IPS-18a (cell line): ENCODE data around the gene AKAP5.
A peak's percentile ranks its signal among the peaks of the same experiment; 100 is the strongest.

ENCODE experiments used
- H3K27ac ChIP-seq: one replicate; pipeline ENCODE4 v1.5.1; 2013; ENCODE audit warnings: low read length
- H3K27me3 ChIP-seq: one replicate; pipeline ENCODE4 v1.6.1; 2013; ENCODE audit warnings: mild to moderate bottlenecking, low read length; ENCODE audit not compliant: control insufficient read depth, insufficient read depth
- H3K36me3 ChIP-seq: one replicate; pipeline ENCODE4 v1.6.1; 2013; ENCODE audit warnings: low read depth, low read length; ENCODE audit not compliant: control insufficient read depth
- H3K4me1 ChIP-seq: one replicate; pipeline ENCODE4 v1.6.1; 2013; ENCODE audit warnings: low read depth, low read length; ENCODE audit not compliant: control insufficient read depth
- H3K4me3 ChIP-seq: one replicate; pipeline ENCODE4 v1.5.1; 2013; ENCODE audit warnings: low read length
- H3K9ac ChIP-seq: one replicate; pipeline ENCODE4 v1.6.1; 2013; ENCODE audit warnings: mild to moderate bottlenecking, low read length, moderate library complexity
- H3K9me3 ChIP-seq: one replicate; pipeline ENCODE4 v1.6.1; 2013; ENCODE audit warnings: low read depth, low read length; ENCODE audit not compliant: control insufficient read depth

Gene AKAP5

DNA sequence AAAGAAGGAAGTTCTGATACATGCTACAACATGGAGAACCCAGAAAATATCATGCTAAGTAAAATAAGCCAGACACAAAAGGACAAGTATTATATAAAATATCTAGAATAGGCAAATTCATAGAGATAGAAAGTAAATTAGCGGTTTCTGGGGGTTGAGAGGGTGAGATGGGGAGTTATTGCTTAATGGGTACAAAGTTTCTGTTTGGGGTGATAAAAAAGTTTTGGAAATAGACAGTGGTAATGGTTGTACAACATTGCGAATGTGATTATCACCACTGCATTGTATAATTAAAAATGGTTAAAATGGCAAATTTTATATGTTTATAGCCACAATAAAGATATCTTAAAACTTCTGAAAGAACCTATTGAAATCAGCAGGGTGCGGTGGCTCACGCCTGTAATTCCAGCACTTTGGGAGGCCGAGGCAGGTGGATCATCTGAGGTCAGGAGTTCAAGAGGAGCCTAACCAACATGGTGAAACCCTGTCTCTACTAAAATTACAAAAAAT is 23.3 kb downstream of the AKAP5 start:
- Histone ChIP-seq H3K9me3 (no peaks in the 10 kb centered on the region), H3K27me3 (no peaks in the 10 kb centered on the region), H3K4me3 (no peak overlapping the region), H3K27ac (no peak overlapping the region), H3K4me1 (no peaks in the 10 kb centered on the region), H3K36me3 (peaks cover 19% of the 10 kb centered on the region), H3K9ac (no peak overlapping the region)

- Histone ChIP-seq H3K9me3 (no peaks in the 10 kb centered on the region), H3K4me1 (no peaks in the 10 kb centered on the region), H3K27ac (no peak overlapping the region), H3K36me3 (peaks cover 25% of the 10 kb centered on the region), H3K9ac (no peak overlapping the region), H3K27me3 (no peaks in the 10 kb centered on the region), H3K4me3 (no peak overlapping the region)
These were observed 26.3 kb downstream of the AKAP5 start for GRCh38 chr14:64491637-64492036.

GRCh38 chr14:64493455-64493854 is 28.2 kb downstream of the AKAP5 start:
- no peak overlapping the region for H3K9ac ChIP-seq
- no peaks in the 10 kb centered on the region for H3K9me3 ChIP-seq
- no peak overlapping the region for H3K27ac ChIP-seq
- H3K27me3 ChIP-seq, result no peaks in the 10 kb centered on the region
- peaks cover 12% of the 10 kb centered on the region for H3K36me3 ChIP-seq
- H3K4me1 ChIP-seq, result no peaks in the 10 kb centered on the region
- no peak overlapping the region for H3K4me3 ChIP-seq

DNA sequence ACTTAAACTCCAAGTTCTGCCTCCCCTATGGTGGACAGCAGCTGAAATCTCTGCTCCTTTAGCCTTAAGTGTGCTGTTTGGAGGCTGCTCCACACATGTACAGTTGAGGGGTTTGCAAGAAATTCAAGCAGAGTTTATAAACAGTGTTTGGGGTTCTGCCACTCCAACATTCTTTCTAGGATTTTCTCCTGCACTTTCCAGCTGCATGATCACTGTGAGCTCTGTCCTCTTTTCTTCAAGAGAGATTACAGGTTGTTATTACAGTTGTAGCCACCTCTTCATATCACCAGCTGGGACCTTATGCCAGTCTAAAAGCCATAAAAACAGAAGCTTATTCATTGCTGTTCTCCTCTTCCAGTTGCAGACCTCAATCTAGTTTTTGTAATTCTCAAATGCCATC is 30.0 kb downstream of the AKAP5 start:
- H3K4me3 ChIP-seq, result no peak overlapping the region
- H3K27me3 ChIP-seq, result no peaks in the 10 kb centered on the region
- H3K9ac ChIP-seq, result no peak overlapping the region
- H3K36me3 ChIP-seq, result peaks cover 11% of the 10 kb centered on the region
- H3K27ac ChIP-seq, result no peak overlapping the region
- no peaks in the 10 kb centered on the region for H3K4me1 ChIP-seq
- H3K9me3 ChIP-seq, result no peaks in the 10 kb centered on the region

GRCh38 chr14:64496764-64497163 is 31.5 kb downstream of the AKAP5 start:
- Histone ChIP-seq H3K27me3 (no peaks in the 10 kb centered on the region), H3K9me3 (no peaks in the 10 kb centered on the region), H3K27ac (no peak overlapping the region), H3K36me3 (peaks cover 11% of the 10 kb centered on the region), H3K9ac (no peak overlapping the region), H3K4me1 (no peaks in the 10 kb centered on the region), H3K4me3 (no peak overlapping the region)

DNA sequence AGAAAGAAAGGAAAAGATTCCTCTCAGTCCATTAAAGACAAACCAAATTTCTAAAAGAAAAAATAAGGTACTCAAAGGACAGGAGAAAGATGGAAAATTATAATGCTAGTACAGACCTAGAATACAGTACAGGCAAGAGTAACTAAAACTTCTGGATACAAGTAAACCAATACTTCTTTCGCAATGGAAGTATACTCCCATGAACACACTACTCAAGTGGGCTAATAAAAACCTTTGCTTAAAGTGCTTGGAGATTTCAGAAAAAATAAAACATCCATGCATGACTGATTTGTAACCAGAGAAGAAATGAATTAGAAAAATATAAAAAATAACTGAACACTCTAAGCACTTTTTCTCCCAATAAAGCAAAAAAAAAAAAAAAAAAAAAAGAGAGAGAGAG is 34.8 kb downstream of the AKAP5 start:
- no peaks in the 10 kb centered on the region for H3K9me3 ChIP-seq
- H3K4me1 ChIP-seq, result no peaks in the 10 kb centered on the region
- H3K27ac ChIP-seq, result no peak overlapping the region
- H3K36me3 ChIP-seq, result peaks cover 9% of the 10 kb centered on the region
- no peak overlapping the region for H3K9ac ChIP-seq
- H3K4me3 ChIP-seq, result no peak overlapping the region
- H3K27me3 ChIP-seq, result no peaks in the 10 kb centered on the region

DNA sequence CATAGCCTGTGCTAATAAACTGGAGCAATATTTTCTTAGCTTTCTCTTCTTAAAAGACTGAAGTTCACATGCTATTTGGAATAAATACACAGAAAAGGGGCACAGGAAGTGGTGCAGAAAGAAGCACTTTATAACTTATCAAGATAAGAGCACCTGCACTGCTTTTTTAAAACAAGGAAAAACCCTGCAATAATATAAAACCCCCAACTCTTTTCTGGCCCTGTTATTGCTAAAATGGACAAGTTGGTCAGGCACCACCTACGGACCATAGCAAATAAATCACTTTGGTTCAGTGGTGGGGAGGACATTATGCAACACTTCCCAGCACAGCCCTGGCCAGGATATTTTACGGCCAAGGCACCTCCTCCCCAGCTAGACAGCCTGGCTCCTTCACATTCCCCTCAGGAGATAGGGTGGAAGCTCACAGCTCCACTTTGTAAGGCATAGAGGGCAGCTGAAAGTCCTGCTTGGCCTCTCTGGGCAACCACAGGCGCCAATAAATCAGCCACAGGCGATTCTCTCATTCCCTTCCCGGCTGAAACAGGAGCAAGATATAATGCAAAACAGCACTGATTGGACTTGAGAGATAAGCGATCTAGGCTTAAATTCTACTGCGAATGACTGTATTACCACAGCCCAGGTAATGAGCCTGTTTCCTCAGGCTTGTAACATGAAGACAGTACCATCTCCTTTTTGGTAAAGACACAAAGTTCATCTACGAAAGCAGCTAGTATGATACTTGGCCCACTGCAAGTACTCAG is 36.3 kb downstream of the AKAP5 start:
- Histone ChIP-seq H3K27me3 (no peaks in the 10 kb centered on the region), H3K9ac (no peak overlapping the region), H3K9me3 (no peaks in the 10 kb centered on the region), H3K27ac (no peak overlapping the region), H3K36me3 (peaks cover 6% of the 10 kb centered on the region), H3K4me1 (no peaks in the 10 kb centered on the region), H3K4me3 (no peak overlapping the region)

- Histone ChIP-seq H3K9ac (peak overlapping the region; percentile 97), H3K9me3 (no peaks in the 10 kb centered on the region), H3K4me1 (peaks cover 3% of the 10 kb centered on the region), H3K4me3 (peak overlapping the region; percentile 97), H3K27me3 (no peaks in the 10 kb centered on the region), H3K36me3 (peaks cover 6% of the 10 kb centered on the region), H3K27ac (no peak overlapping the region)
These were observed 37.2 kb downstream of the AKAP5 start for GRCh38 chr14:64502456-64502855.

DNA sequence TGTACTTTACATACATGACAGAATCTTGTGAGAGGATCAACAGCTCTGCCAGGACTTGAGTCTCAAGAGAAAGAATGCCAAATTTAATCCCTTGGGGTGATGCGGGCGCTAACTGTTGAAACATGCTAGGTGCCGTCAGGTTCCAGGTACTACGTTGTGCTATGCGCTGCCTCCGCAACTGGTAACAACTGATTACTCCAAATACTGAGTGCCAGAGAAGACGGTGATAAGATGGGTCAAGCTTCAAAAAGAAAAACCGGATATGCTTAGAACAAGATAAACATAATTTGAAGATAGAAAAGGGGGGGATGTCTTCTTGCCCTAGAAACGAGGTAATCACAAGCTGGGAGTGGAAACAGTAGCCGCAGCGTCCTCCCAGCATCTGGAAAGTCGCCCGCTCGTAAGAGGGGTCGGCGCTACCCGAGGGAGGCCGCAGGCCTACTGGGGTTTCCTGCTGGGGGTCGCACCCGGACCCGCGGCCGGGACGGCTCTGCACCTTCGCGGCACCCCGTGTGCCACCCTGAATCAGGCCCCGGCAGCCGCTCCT is 37.7 kb downstream of the AKAP5 start:
- peak overlapping the region; percentile 43 for H3K27ac ChIP-seq
- H3K9ac ChIP-seq, result peak overlapping the region; percentile 97
- peaks cover 7% of the 10 kb centered on the region for H3K4me1 ChIP-seq
- peaks cover under 1% of the 10 kb centered on the region for H3K36me3 ChIP-seq
- H3K9me3 ChIP-seq, result no peaks in the 10 kb centered on the region
- H3K27me3 ChIP-seq, result no peaks in the 10 kb centered on the region
- peak overlapping the region; percentile 97 for H3K4me3 ChIP-seq

DNA sequence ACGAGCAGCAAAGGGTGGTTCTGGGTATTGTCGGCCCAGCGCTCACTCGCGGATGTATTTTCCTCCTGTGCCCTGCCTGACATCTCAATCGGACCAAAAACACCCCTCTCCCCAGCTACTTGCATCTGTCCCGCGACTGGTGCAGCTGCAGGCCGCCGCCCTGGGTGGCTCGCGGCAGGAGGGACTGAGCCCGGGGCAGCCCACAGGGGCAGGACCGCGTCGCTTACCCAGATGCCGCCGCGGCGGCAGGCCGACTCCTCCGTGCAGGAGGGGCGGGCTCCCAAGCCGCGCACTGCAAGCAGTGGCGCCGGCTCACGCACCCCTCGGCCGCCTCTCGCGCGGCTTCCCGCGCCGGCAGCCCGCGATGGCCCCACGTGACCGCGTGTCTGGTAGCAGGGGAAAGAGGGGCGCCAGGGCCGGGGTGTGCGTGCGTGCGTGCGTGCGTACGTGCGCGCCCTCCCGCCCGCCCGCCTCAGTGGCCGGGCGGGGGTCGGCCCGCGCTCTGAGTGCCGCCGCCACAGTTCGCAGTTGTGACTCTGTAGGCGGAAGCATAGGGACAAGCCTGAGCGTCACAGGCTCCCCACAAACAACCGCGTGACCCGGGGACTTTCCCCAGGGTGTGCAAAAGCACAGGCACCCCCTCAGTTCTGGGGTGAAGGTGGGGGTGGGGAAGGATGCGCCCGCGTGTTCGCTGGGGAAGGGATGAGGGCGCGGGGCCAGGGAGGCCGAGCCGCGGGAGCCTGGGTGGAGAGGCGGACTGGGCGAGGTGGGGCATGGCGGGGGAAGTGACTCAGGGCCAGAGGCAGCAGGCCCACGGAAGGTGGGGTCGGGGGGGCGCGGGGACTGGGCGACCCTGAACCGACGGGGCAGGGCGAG is 38.4 kb downstream of the AKAP5 start, which contains the start of gene ZBTB25:
Gene ZBTB25, minus strand, starts transcription at position 405 of the 876 bp plus-strand sequence. CDS start 13,305 bp downstream, outside the sequence.
- Histone ChIP-seq H3K27me3 (no peaks in the 10 kb centered on the region), H3K9me3 (no peaks in the 10 kb centered on the region), H3K4me1 (peaks cover 12% of the 10 kb centered on the region), H3K4me3 (peak within 1 kb of the TSS; percentile 97), H3K9ac (peak within 1 kb of the TSS; percentile 97), H3K27ac (peak within 1 kb of the TSS; percentile 89), H3K36me3 (no peaks in the 10 kb centered on the region)

- H3K9ac ChIP-seq, result peak within 1 kb of the TSS; percentile 97
- peaks cover 17% of the 10 kb centered on the region for H3K4me1 ChIP-seq
- no peaks in the 10 kb centered on the region for H3K9me3 ChIP-seq
- H3K36me3 ChIP-seq, result no peaks in the 10 kb centered on the region
- peak within 1 kb of the TSS; percentile 97 for H3K4me3 ChIP-seq
- H3K27me3 ChIP-seq, result no peaks in the 10 kb centered on the region
- peak within 1 kb of the TSS; percentile 89 for H3K27ac ChIP-seq
These were observed 39.1 kb downstream of the AKAP5 start, which contains the start of gene ZBTB1 for GRCh38 chr14:64504310-64504896. Gene ZBTB1 (plus strand): TSS chr14:64504770. CDS start chr14:64521505, 16,735 bp downstream.
